ENCODE data around the gene MGLL.
A peak's percentile ranks its signal among the peaks of the same experiment; 100 is the strongest.

Gene MGLL

GRCh38 chr3:127699416-127700300 lies 122.7 kb downstream of the MGLL start:
- no peak for DNase-seq

- no peak for DNase-seq
Observed at GRCh38 chr3:127698691-127699415, 123.5 kb downstream of the MGLL start.

GRCh38 chr3:127698286-127698685 lies 124.0 kb downstream of the MGLL start:
- DNase-seq = no peak

GRCh38 chr3:127697551-127698240 lies 124.6 kb downstream of the MGLL start:
- peak; percentile 85 for DNase-seq

GRCh38 chr3:127694467-127695215 lies 127.7 kb downstream of the MGLL start:
- DNase-seq = no peak

- DNase-seq = no peak
Observed at GRCh38 chr3:127693336-127693843, 128.9 kb downstream of the MGLL start.

GRCh38 chr3:127692501-127693335 lies 129.6 kb downstream of the MGLL start:
- no peak for DNase-seq

GRCh38 chr3:127691974-127692373 lies 130.3 kb downstream of the MGLL start:
- DNase-seq = no peak

GRCh38 chr3:127691489-127691888 lies 130.8 kb downstream of the MGLL start:
- no peak for DNase-seq

- peak; percentile 66 for DNase-seq
Observed at GRCh38 chr3:127690823-127691452, 131.4 kb downstream of the MGLL start.

GRCh38 chr3:127690106-127690505 lies 132.2 kb downstream of the MGLL start:
- peak; percentile 81 for DNase-seq

- DNase-seq = no peak
Observed at GRCh38 chr3:127689266-127689860, 133.0 kb downstream of the MGLL start.

GRCh38 chr3:127688416-127689265 lies 133.7 kb downstream of the MGLL start:
- DNase-seq = peak; percentile 60

GRCh38 chr3:127688022-127688415 lies 134.3 kb downstream of the MGLL start:
- no peak for DNase-seq

- no peak for DNase-seq
Observed at GRCh38 chr3:127687228-127687737, 135.0 kb downstream of the MGLL start.

- DNase-seq = no peak
Observed at GRCh38 chr3:127686512-127686894, 135.8 kb downstream of the MGLL start.

- DNase-seq = no peak
Observed at GRCh38 chr3:127685708-127686511, 136.4 kb downstream of the MGLL start.

GRCh38 chr3:127684871-127685707 lies 137.2 kb downstream of the MGLL start:
- DNase-seq = no peak
